Activated T-helper 2 cell treated with anti-CD3 and anti-CD28 coated beads, Interferon-gamma antibody, Interleukin-2, Interleukin-4, amounts not matched to agents 10 μg/mL and 5 μg/mL and 100 μg/mL, durations not matched to agents 14 hours and 24 hours and 36 hours (primary cell): Measurements from ENCODE around the gene MAPK14. TPM values are rescaled to one million over a fixed set of nuclear protein-coding genes. Genes with fewer than 3 reads are reported as not detected.

Source experiments
- DNase-seq: peaks from one replicate; pipeline ENCODE4 v3.0.0; 2021; ENCODE audit warnings: low spot score
- H3K27ac Mint-ChIP-seq: one replicate; pipeline ENCODE4 v1.8.0; 2021; ENCODE audit warnings: mixed read lengths
- H3K27me3 Mint-ChIP-seq: one replicate; pipeline ENCODE4 v1.8.0; 2021; ENCODE audit warnings: low read depth, mixed read lengths
- H3K36me3 Mint-ChIP-seq: one replicate; pipeline ENCODE4 v1.8.0; 2021; ENCODE audit warnings: low read depth, mixed read lengths
- H3K4me1 Mint-ChIP-seq: one replicate; pipeline ENCODE4 v1.8.0; 2021; ENCODE audit warnings: low read depth, mixed read lengths
- H3K4me3 Mint-ChIP-seq: one replicate; pipeline ENCODE4 v1.8.0; 2021; ENCODE audit warnings: low read depth, mild to moderate bottlenecking, moderate library complexity, mixed read lengths
- H3K9me3 Mint-ChIP-seq: one replicate; pipeline ENCODE4 v1.8.0; 2021; ENCODE audit warnings: mixed read lengths
- intact Hi-C: fragments of 100-400 bp; cut with micrococcal nuclease; formaldehyde crosslinking; loops from one replicate; pipeline ENCODE4 v1.15.1; 2023
- total RNA-seq: library from RNA; stranded (reverse); gene quantifications from 2 replicates; pipeline ENCODE4 v1.2.3, GENCODE V29; 2022

Gene MAPK14
- total RNA-seq, 1 donor from 2014 or later: 44.3 TPM

- Mint-ChIP-seq H3K27ac (no peak overlapping the region), H3K9me3 (no peaks in the 10 kb centered on the region), H3K4me1 (peaks cover 13% of the 10 kb centered on the region), H3K27me3 (no peaks in the 10 kb centered on the region), H3K36me3 (peaks cover 24% of the 10 kb centered on the region), H3K4me3 (no peak overlapping the region)
- DNase-seq: no peak
- intact Hi-C loops: no loop called here
These were observed 113.5 kb downstream of the MAPK14 start for GRCh38 chr6:36141091-36141490.

GRCh38 chr6:36141961-36142360 lies 114.4 kb downstream of the MAPK14 start:
- Mint-ChIP-seq H3K4me3 (no peak overlapping the region), H3K9me3 (no peaks in the 10 kb centered on the region), H3K4me1 (peaks cover 17% of the 10 kb centered on the region), H3K27ac (no peak overlapping the region), H3K27me3 (no peaks in the 10 kb centered on the region), H3K36me3 (peaks cover 19% of the 10 kb centered on the region)
- no peak for DNase-seq
- intact Hi-C loops: no loop called here

- no peak overlapping the region for H3K4me3 Mint-ChIP-seq
- H3K36me3 Mint-ChIP-seq: peaks cover 20% of the 10 kb centered on the region
These were observed 115.6 kb downstream of the MAPK14 start for GRCh38 chr6:36142971-36143838.

GRCh38 chr6:36145495-36145894 lies 117.9 kb downstream of the MAPK14 start:
- Mint-ChIP-seq H3K27ac (no peak overlapping the region), H3K9me3 (peaks cover 4% of the 10 kb centered on the region), H3K4me3 (no peak overlapping the region), H3K36me3 (peaks cover 12% of the 10 kb centered on the region), H3K27me3 (no peaks in the 10 kb centered on the region), H3K4me1 (peaks cover 19% of the 10 kb centered on the region)
- intact Hi-C loops: no loop called here
- no peak for DNase-seq

More at GRCh38 chr6:36142971-36143838, 115.6 kb downstream of the MAPK14 start:
- intact Hi-C loops: no loop called here
- Mint-ChIP-seq H3K27ac (no peak overlapping the region), H3K27me3 (no peaks in the 10 kb centered on the region), H3K9me3 (peaks cover under 1% of the 10 kb centered on the region), H3K4me1 (peaks cover 21% of the 10 kb centered on the region)
- no peak for DNase-seq

GRCh38 chr6:36147294-36147693 lies 119.7 kb downstream of the MAPK14 start:
- intact Hi-C loops: no loop called here
- peaks cover 16% of the 10 kb centered on the region for H3K4me1 Mint-ChIP-seq
- no peaks in the 10 kb centered on the region for H3K27me3 Mint-ChIP-seq
- H3K9me3 Mint-ChIP-seq: peaks cover 4% of the 10 kb centered on the region
- no peak overlapping the region for H3K4me3 Mint-ChIP-seq
- no peak for DNase-seq
- H3K27ac Mint-ChIP-seq: no peak overlapping the region
- peaks cover 3% of the 10 kb centered on the region for H3K36me3 Mint-ChIP-seq

GRCh38 chr6:36149476-36149875 lies 121.9 kb downstream of the MAPK14 start:
- peaks cover 9% of the 10 kb centered on the region for H3K9me3 Mint-ChIP-seq
- DNase-seq: no peak
- H3K27ac Mint-ChIP-seq: no peak overlapping the region
- H3K36me3 Mint-ChIP-seq: peaks cover 9% of the 10 kb centered on the region
- H3K4me1 Mint-ChIP-seq: peaks cover 16% of the 10 kb centered on the region
- no peaks in the 10 kb centered on the region for H3K27me3 Mint-ChIP-seq
- H3K4me3 Mint-ChIP-seq: no peak overlapping the region
- intact Hi-C loops: no loop called here

- H3K27ac Mint-ChIP-seq: peak overlapping the region; percentile 23
- DNase-seq: no peak
These were observed 122.7 kb downstream of the MAPK14 start for GRCh38 chr6:36150283-36150682.

GRCh38 chr6:36154286-36154685 lies 126.7 kb downstream of the MAPK14 start:
- peaks cover 22% of the 10 kb centered on the region for H3K9me3 Mint-ChIP-seq
- peaks cover 11% of the 10 kb centered on the region for H3K36me3 Mint-ChIP-seq
- DNase-seq: no peak
- H3K4me1 Mint-ChIP-seq: peaks cover 8% of the 10 kb centered on the region
- H3K27ac Mint-ChIP-seq: no peak overlapping the region
- H3K4me3 Mint-ChIP-seq: no peak overlapping the region
- intact Hi-C loops: no loop called here
- no peaks in the 10 kb centered on the region for H3K27me3 Mint-ChIP-seq

More at GRCh38 chr6:36150283-36150682, 122.7 kb downstream of the MAPK14 start:
- intact Hi-C loops: no loop called here
- peaks cover 10% of the 10 kb centered on the region for H3K36me3 Mint-ChIP-seq
- H3K27me3 Mint-ChIP-seq: no peaks in the 10 kb centered on the region
- peaks cover 16% of the 10 kb centered on the region for H3K4me1 Mint-ChIP-seq
- peaks cover 14% of the 10 kb centered on the region for H3K9me3 Mint-ChIP-seq
- no peak overlapping the region for H3K4me3 Mint-ChIP-seq

- Mint-ChIP-seq H3K27me3 (no peaks in the 10 kb centered on the region), H3K9me3 (peaks cover 28% of the 10 kb centered on the region), H3K4me3 (no peak overlapping the region), H3K4me1 (peaks cover under 1% of the 10 kb centered on the region), H3K36me3 (peaks cover 11% of the 10 kb centered on the region), H3K27ac (no peak overlapping the region)
- intact Hi-C loops: no loop called here
- DNase-seq: no peak
These were observed 128.1 kb downstream of the MAPK14 start for GRCh38 chr6:36155662-36156061.

- Mint-ChIP-seq H3K9me3 (peaks cover 19% of the 10 kb centered on the region), H3K27me3 (no peaks in the 10 kb centered on the region), H3K4me3 (no peak overlapping the region), H3K27ac (no peak overlapping the region), H3K4me1 (no peaks in the 10 kb centered on the region), H3K36me3 (peaks cover 4% of the 10 kb centered on the region)
- intact Hi-C loops: no loop called here
- DNase-seq: no peak
These were observed 132.6 kb downstream of the MAPK14 start for GRCh38 chr6:36160147-36160760.

Other genes with a start within 250 kb of the MAPK14 start
- gene CLPSL1, start 246.8 kb upstream of the MAPK14 start, total RNA-seq: not detected in 2 replicates
- gene CLPS, start 230.5 kb upstream of the MAPK14 start, total RNA-seq: not detected in 2 replicates
- gene LHFPL5, start 222.5 kb upstream of the MAPK14 start, total RNA-seq: not detected in 2 replicates
- gene SRPK1, start 106.7 kb upstream of the MAPK14 start, total RNA-seq: 146 and 149 TPM in 2 replicates
- gene SLC26A8, start 3.2 kb upstream of the MAPK14 start, total RNA-seq: not detected in 2 replicates
- 34.7 and 37.5 TPM in 2 replicates for gene MAPK13, start 102.7 kb downstream of the MAPK14 start, total RNA-seq
- 20.2 and 24.1 TPM in 2 replicates for gene BRPF3, start 168.9 kb downstream of the MAPK14 start, total RNA-seq
- gene PNPLA1, start 242.3 kb downstream of the MAPK14 start, total RNA-seq: not detected in 2 replicates